Measurements from ENCODE around the gene MYO1B. TPM values are rescaled to one million over a fixed set of nuclear protein-coding genes. Genes with fewer than 3 reads are reported as not detected.

MYO1B gene
- total and polyA plus RNA-seq, 2 of the 8 experiments (the other 6 are each of a cell fraction or from before 2014, with no cell fraction given): 15.5 to 61.2 TPM

DNA sequence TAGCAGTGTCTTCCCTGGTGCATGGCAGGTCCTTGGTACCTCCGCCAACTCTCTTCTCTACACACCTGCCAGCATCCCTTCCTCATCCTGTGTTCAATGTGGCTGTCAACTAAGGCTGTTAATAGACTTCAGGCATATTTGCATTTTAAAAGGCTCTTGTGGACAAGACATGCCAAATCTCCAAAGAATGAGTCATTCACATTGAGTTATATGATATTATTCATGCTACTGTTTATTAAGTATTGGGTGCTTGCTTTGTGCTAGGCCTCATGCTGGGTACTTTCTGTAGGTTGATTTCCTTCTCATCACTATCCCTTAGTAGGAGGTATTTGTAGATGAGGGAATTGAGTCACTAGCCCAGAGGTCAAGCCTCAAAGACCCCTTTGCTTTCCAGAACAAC is 5.2 kb downstream of the MYO1B start:
- Histone ChIP-seq H3K79me1 (ENCODE audit: low read depth, low read length) (peaks cover 5% of the 10 kb centered on the region), H3K27me3 (replicated peaks in 1 of 4; ENCODE audit: control insufficient read depth in 3 of 4, extremely low read depth in 1 of 4, insufficient read depth in 3 of 4, low read length in 3 of 4) (no peaks in the 10 kb centered on the region), H2BK12ac (ENCODE audit: low read depth, low read length) (no peak overlapping the region), H2AK5ac (ENCODE audit: low read depth, low read length) (no peak overlapping the region), H3K23ac (ENCODE audit: insufficient read length) (no peak overlapping the region), H3K23me2 (ENCODE audit: low read depth, low read length) (peaks cover 3% of the 10 kb centered on the region; the same call in 1 of the 2 replicates), H2BK20ac (ENCODE audit: low read length) (no peak overlapping the region), H4K91ac (replicated peaks; ENCODE audit: insufficient read length, low read length) (no peak overlapping the region), H3K9me3 (ENCODE audit: insufficient read depth in 2 of 2, low read depth in 1 of 2, low read length in 1 of 2) (no peaks in the 10 kb centered on the region), H4K5ac (ENCODE audit: insufficient read length, low read depth, low read length) (no peak overlapping the region), H2AFZ (ENCODE audit: low read length) (no peak overlapping the region), H3K4ac (replicated peaks; ENCODE audit: insufficient read length, low read depth, low read length) (no peak overlapping the region), H3K36me3 (ENCODE audit: control insufficient read depth in 2 of 4, insufficient read depth in 4 of 4, low read length in 3 of 4) (no peaks in the 10 kb centered on the region), H3K27ac (ENCODE audit: low read depth, low read length) (no peak overlapping the region), H4K8ac (ENCODE audit: extremely low read depth, insufficient read depth, low read length) (no peak overlapping the region), H3K79me2 (ENCODE audit: control insufficient read depth in 1 of 2, insufficient read depth in 2 of 2, low read length in 2 of 2) (peaks cover 24 to 93% of the 10 kb centered on the region in 2 experiments), H3K18ac (ENCODE audit: extremely low read depth, low read length) (no peak overlapping the region), H3K14ac (ENCODE audit: insufficient read length) (no peak overlapping the region), H3K4me2 (ENCODE audit: insufficient read depth in 1 of 2, low read depth in 2 of 2, low read length in 2 of 2) (no peak overlapping the region), H2BK15ac (ENCODE audit: low read length) (no peak overlapping the region), H3K4me3 (ENCODE audit: extremely low read depth in 1 of 4, insufficient read depth in 2 of 4, low read depth in 3 of 4, low read length in 4 of 4) (no peak overlapping the region), H2BK120ac (replicated peaks; ENCODE audit: low read depth, low read length) (no peak overlapping the region), H3K56ac (replicated peaks; ENCODE audit: insufficient read length, low read depth, low read length) (no peak overlapping the region), H3K4me1 (replicated peaks in 1 of 4; ENCODE audit: control insufficient read depth in 3 of 4, insufficient read depth in 4 of 4, low read length in 3 of 4) (peaks cover 0 to 23% (median 12%) of the 10 kb centered on the region in 4 experiments; a peak in 6 of 7 replicates), H4K20me1 (replicated peaks in 1 of 2; ENCODE audit: control insufficient read depth in 1 of 2, insufficient read depth in 2 of 2, low read length in 2 of 2) (peaks cover 20 to 29% of the 10 kb centered on the region in 2 experiments), H2BK5ac (ENCODE audit: low read depth, low read length) (no peak overlapping the region), H3K9ac (replicated peaks in 1 of 4; ENCODE audit: extremely low read depth in 1 of 4, low read depth in 3 of 4, low read length in 3 of 4) (no peak overlapping the region)
- DNase-seq (ENCODE audit: low read depth in 1 of 2, low spot score in 2 of 2) (no peak), FAIRE-seq (no peak)
- POLR2A ChIA-PET (ENCODE audit: partially characterized antibody): interaction anchor here (1.2 kb wide), 1 partner anchor 15 kb away, joined by 3 read pairs; no protein-coding TSS in a partner anchor
- CTCF ChIA-PET (ENCODE audit: partially characterized antibody): interaction anchor here (1.1 to 1.5 kb wide), 3 partner anchors 9 to 72 kb away, joined by 3 to 5 read pairs (median 3); no protein-coding TSS in a partner anchor
- 100% methylated on average over 1 of the region's 1 CpG; no CpG with 5 or more reads in 1 of the 2 experiments for WGBS, 2 experiments (ENCODE audit: extremely low coverage in 1 of 2, insufficient coverage in 1 of 2, insufficient read length in 1 of 2, insufficient replicate concordance in 2 of 2, low coverage in 1 of 2, low lambda C conversion rate in 2 of 2, missing lambda C conversion rate in 1 of 2)
- no peak for TF ChIP-seq SUZ12 (IDR thresholded peaks at IDR 0.05; ENCODE audit: low read length)
- TF ChIP-seq, protein P1, sequence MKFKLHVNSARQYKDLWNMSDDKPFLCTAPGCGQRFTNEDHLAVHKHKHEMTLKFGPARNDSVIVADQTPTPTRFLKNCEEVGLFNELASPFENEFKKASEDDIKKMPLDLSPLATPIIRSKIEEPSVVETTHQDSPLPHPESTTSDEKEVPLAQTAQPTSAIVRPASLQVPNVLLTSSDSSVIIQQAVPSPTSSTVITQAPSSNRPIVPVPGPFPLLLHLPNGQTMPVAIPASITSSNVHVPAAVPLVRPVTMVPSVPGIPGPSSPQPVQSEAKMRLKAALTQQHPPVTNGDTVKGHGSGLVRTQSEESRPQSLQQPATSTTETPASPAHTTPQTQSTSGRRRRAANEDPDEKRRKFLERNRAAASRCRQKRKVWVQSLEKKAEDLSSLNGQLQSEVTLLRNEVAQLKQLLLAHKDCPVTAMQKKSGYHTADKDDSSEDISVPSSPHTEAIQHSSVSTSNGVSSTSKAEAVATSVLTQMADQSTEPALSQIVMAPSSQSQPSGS (IDR thresholded peaks at IDR 0.05; ENCODE audit: low read length): no peak
- TF ChIP-seq SP4 (IDR thresholded peaks at IDR 0.05; ENCODE audit: low read length): no peak
- no peak for TF ChIP-seq CREB1 (IDR thresholded peaks at IDR 0.05)
- TF ChIP-seq, protein P2, sequence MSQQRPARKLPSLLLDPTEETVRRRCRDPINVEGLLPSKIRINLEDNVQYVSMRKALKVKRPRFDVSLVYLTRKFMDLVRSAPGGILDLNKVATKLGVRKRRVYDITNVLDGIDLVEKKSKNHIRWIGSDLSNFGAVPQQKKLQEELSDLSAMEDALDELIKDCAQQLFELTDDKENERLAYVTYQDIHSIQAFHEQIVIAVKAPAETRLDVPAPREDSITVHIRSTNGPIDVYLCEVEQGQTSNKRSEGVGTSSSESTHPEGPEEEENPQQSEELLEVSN (IDR thresholded peaks at IDR 0.05): no peak
- TF ChIP-seq JUND (IDR thresholded peaks at IDR 0.05; ENCODE audit: low read length): no peak
- TF ChIP-seq SP1 (IDR thresholded peaks at IDR 0.05; ENCODE audit: low read depth, low read length): no peak
- TF ChIP-seq, protein P3, sequence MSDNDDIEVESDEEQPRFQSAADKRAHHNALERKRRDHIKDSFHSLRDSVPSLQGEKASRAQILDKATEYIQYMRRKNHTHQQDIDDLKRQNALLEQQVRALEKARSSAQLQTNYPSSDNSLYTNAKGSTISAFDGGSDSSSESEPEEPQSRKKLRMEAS (IDR thresholded peaks at IDR 0.05): no peak
- no peak for TF ChIP-seq HDAC6 (IDR thresholded peaks at IDR 0.05; ENCODE audit: low read depth, low read length)
- TF ChIP-seq NANOG (IDR thresholded peaks at IDR 0.05; ENCODE audit: insufficient read depth, low read depth, low read length, poor library complexity, severe bottlenecking): no peak
- TF ChIP-seq CBX8 (IDR thresholded peaks at IDR 0.05; ENCODE audit: borderline replicate concordance, low read depth, low read length): no peak
- TF ChIP-seq SIRT6 (IDR thresholded peaks at IDR 0.05; ENCODE audit: low read length): no peak

All from H1 (cell line).